D721Med (cell line): ENCODE data around the gene PGD.

ENCODE experiments used
- DNase-seq: peaks from one replicate; pipeline ENCODE4 v3.0.0; 2011; ENCODE audit warnings: low spot score; ENCODE audit not compliant: insufficient read length
- FAIRE-seq: peaks from 2 replicates; lab custom pipeline; 2011; peaks lifted over from hg19 to GRCh38; lab: Jason Lieb, UNC
- CTCF ChIP-seq: IDR thresholded peaks from 2 replicates; pipeline ENCODE4 v1.5.1; 2012; ENCODE audit warnings: mild to moderate bottlenecking, control low read depth; ENCODE audit not compliant: insufficient read depth; ENCODE audit errors: missing control alignments

Gene PGD

GRCh38 chr1:10398734-10399443 lies at the start of gene PGD:
Gene PGD, plus strand, starts transcription at chr1:10399064. Its CDS starts 54 bp downstream, at chr1:10399118.
- no peak for TF ChIP-seq CTCF
- DNase-seq (peak; percentile 87), FAIRE-seq (no peak)

- DNase-seq: no peak
- FAIRE-seq: no peak
- no peak for TF ChIP-seq CTCF
Measured at GRCh38 chr1:10353282-10353681, 45.6 kb upstream of the PGD start.

GRCh38 chr1:10353693-10354092 lies 45.2 kb upstream of the PGD start:
- TF ChIP-seq CTCF: no peak
- no peak for FAIRE-seq
- no peak for DNase-seq

GRCh38 chr1:10360045-10360444 lies 38.8 kb upstream of the PGD start:
- DNase-seq (no peak), FAIRE-seq (no peak)
- TF ChIP-seq CTCF: no peak

- FAIRE-seq: no peak
- TF ChIP-seq CTCF: no peak
- no peak for DNase-seq
Measured at GRCh38 chr1:10361515-10361914, 37.3 kb upstream of the PGD start.

GRCh38 chr1:10368194-10368593 lies 30.7 kb upstream of the PGD start:
- FAIRE-seq: no peak
- DNase-seq: no peak

More at GRCh38 chr1:10368194-10368593, 30.7 kb upstream of the PGD start:
- TF ChIP-seq CTCF: no peak
